Activated CD4-positive, alpha-beta T cell treated with anti-CD3 and anti-CD28 coated beads, Interleukin-2, Interleukin-6, amounts not matched to agents 100 ng/mL and 50 ng/mL, durations not matched to agents 16 hours and 8 hours (primary cell): ENCODE results near the gene CTSW.

ENCODE experiments used
- DNase-seq: peaks from one replicate; pipeline ENCODE4 v3.0.0-alpha.2; 2020

CTSW gene

DNA sequence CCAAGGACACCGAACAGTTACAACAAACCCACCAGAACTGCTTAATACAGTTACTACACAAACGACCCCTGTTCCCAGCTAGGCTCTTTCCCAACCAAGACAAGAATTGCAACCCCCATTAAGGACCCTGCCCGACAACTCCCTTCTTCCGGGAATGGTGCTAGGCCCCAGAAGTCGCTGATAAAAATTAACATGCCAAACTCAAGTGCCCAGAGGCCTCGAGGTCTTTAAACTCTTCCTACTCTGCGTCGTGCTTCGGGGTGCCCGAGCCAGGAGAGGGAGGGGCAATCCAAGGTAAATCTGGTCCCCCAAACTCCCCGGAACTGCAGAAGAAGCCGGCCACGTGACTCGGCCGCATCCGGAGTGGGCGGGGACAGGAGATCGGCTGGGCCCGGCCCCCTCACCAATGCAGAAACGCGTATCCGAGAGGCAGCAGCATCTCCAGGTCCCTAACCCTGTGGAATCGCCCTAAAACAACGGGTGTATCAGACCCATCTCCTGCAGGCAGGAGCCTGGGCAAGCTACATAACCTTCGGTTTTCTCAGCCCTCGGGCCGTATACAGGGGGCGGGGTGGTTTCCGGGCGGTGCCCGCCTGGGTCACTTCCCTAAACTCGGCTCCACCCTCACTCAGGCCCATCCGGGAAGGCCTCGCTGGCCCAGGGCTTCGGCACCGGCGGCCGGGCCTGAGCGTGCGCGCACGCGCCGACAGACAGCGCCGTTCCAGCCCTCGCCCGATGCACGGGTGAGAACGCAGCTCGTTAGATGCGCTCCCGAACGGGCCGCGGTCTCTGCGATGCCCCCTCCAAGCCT is 22.7 kb upstream of the CTSW start:
- DNase-seq, result peak; percentile 88

DNA sequence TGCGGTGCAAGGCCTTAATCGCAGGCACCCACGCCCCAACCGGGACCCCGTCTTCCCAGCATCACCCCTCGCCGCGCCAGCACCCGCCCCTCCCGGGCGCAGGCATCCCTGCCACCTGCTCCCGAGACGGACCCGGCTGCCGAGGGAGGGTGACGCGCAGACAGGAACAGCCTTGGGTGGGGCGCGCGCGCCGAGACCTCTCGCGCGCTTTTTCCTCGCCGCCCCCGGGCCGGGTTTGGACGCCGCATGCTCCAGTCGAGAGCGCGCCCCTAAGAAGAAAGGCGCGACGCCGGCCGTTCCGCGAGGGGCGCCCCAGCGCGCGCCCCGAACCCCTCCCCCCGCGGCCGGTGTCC is 22.2 kb upstream of the CTSW start:
- no peak for DNase-seq

DNA sequence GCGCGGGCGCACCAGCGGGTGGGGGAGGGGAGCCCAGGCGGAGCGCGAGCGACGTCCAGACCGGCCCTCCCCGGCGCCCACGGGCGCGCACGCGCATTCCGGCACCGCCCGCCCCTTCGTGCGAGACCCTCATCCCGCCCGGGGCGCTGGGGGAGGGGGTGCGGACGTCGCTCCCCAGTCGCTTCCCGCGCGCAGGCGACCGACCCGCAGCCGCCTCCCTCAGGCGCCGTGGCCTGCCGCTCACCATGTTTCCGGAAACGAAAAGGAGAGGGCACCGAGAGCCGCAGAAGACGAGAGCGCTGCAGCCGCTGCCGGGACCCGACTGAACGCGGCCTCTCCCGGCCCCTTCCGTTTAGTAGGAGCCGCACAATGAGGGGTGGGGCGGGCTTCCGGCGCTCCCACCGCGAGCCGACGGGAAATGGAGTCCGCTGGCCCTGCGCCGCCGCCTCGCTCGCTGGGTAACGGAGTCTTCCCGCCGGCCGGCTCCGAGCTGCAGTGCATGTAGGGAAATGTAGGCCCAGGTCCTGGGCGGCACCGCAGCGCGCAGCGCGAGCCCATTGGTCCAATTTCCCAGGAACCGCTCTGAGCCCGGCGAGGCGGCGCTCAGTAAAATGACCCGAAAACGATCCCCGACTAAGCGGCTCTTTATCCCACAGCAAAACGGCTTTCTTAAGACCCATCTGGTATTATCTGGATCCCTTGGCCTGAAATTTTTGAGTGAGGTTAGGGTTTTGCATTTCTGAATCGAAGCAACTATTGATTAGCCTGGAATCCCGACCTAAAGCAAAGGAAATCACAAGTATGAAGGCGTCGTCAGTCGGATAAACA is 21.6 kb upstream of the CTSW start, which contains the start of gene CFL1:
Gene CFL1 (minus strand): TSS at position 328 of the 828 bp plus-strand sequence. CDS start 81 bp downstream, at position 247.
- peak; percentile 99 for DNase-seq

DNA sequence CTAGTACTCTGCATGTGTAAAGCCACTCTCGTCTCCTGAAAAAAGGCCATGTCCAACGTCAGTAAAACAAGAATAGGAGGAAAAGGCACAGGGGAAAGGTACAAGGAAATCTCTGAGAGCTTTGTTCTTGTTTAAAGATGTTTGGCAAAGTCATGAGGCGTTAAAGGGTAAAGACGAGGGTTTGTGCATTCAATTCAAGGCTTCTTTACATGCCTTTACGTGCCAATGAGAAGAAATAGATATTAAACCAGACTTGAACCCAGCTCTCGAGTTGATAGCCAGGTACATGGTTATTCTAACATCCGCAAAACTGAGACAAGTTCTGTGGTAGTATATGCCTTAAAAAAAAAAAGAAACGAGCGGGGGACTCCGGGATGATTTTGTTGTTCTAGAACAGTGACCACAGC is 21.0 kb upstream of the CTSW start:
- DNase-seq, result no peak

DNA sequence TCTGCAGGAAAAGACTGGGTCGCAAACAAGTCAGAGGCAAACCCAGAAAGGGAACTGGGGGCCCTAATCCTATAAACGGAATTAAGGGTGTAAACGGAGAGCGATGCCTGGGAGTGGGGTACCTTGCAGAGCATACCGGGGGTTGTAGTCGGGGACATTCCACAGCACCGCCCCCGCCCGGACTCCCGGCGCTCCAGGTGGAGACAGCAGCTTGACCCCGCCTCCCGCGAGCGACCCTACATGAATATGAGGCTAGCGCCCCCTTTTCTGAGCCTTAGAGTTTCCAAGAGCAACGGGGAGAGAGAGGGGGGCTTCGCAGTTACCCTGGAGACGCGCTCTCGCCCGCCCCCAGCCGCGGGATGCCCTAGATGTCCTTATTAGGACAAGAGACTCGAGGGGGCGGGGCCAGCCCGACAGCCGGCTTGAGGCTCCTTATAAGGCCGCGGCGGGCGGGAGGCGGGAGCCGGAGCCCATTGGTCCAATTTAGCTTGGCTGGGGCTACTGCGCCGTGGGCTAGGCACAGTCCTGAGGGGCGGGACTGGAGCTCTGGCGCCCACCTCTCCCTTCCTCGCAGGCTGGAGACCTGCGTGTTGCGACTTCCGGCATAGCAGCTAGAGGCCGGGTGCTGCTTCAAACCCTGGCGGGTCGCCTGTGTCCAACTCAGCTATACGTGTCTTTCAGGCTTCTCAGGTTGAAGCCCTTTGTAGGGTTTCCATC is 20.4 kb upstream of the CTSW start:
- peak; percentile 99 for DNase-seq

DNA sequence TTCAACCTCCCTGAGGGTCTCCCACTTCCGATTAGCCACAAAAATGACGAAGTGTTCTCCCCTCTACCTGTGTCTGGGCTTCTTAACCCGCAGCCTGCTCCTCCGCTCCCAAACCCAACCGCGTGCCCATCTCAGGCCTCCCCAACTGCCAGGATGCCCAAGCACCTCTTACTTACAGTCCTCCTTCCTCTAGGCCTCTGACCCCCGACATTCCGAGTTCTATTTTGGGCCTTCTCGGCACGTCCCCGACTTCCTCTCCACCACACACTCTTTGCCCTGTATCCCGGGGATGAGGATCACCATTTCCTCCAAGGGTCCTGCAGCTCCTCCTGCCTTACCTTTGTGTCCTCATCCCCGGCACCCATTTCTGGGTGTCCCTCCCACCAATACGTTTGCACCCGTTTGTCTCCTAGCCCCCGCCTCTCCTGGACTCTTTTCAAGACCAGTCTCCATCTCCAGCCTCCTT is 19.8 kb upstream of the CTSW start:
- no peak for DNase-seq

DNA sequence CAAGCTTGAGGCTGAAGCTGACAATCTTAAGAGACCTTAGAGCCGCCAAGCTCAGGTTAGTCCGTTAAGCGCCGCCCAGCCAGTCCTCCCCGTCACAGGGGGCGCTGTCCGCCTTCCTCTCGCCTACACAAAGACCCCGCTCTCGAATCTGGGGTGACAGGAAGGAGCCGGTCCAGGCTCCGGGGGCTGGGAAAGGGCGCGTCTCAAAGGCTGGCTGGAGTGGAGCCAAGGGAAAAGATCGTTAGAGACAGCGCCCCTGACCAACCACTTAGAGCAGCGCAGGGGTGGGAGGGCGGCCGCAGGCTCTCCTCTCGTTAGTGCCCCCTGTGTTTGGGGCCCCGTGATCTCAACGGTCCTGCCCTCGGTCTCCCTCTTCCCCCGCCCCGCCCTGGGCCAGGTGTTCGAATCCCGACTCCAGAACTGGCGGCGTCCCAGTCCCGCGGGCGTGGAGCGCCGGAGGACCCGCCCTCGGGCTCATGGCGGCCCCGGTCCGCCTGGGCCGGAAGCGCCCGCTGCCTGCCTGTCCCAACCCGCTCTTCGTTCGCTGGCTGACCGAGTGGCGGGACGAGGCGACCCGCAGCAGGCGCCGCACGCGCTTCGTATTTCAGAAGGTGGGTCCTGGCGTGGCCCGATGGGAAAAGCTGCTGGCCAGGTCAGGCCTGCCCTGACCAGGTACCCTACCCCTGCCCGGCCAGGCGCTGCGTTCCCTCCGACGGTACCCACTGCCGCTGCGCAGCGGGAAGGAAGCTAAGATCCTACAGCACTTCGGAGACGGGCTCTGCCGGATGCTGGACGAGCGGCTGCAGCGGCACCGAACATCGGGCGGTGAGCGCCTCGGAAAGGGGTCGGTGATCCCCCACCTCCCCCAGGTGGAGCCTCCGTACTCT is 19.1 kb upstream of the CTSW start, which contains the start of gene MUS81:
Gene MUS81 (plus strand): TSS at position 156 of the 887 bp plus-strand sequence. CDS start 321 bp downstream, at position 477.
- peak; percentile 97 for DNase-seq

DNA sequence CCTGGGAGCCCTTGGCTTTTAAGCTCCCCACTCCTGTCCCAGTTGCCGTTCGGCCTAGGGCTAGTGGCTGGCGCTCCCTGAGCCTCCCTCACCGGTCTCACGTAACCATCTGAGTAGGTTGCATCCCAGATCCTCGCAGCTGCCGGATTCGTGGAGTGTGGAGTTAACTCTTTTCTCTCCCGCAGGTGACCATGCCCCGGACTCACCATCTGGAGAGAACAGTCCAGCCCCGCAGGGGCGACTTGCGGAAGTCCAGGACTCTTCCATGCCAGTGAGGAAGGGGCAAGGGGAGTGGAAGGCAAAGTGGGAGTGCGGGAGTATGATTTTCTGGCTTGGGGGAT is 18.5 kb upstream of the CTSW start:
- no peak for DNase-seq

DNA sequence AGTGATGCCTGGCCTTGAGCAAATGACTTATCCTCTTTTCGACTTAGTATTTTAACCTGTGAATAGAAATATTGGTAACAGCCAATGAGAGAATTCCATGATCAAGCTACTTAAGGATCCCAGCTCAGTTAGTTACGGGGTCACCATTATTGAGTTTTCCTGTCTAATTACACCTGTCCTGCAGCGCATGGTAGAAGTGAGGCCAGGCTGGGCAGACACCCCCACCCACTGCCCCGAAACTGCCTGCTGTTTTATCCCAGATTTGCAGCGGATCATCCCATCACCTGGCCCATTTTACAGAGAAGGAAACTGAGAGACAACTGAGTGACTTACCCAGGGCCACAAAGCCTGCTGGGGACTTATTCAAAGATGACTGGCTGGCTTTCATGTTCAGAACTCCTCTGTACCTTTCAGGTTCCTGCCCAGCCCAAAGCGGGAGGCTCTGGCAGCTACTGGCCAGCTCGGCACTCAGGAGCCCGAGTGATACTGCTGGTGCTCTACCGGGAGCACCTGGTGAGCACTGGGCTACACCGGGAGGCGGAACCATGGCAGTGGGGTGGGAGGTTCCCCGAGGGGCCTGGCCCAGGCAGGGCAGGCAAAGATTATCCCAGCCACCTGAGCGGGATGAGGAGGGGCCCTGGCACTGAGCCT is 18.0 kb upstream of the CTSW start:
- DNase-seq, result no peak

DNA sequence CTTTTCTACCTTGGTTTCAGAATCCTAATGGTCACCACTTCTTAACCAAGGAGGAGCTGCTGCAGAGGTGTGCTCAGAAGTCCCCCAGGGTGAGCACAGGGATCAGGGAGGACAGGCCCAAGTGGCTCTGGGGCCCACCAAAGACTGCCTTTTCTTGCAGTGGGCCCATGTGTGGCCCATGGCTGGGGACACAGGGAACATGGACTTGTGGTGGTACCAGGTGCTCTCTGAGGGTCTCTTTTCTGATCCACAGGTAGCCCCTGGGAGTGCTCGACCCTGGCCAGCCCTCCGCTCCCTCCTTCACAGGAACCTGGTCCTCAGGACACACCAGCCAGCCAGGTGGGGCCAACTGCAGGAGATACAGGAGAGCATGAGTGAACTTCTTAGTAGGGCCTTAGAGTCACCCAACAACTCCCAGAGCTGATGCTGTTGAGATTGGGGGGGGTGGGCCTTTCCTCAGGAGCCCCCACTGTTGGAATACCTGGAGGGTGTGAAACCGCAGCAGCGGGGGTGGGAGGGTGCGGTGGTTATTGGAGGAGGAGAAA is 17.4 kb upstream of the CTSW start:
- no peak for DNase-seq

DNA sequence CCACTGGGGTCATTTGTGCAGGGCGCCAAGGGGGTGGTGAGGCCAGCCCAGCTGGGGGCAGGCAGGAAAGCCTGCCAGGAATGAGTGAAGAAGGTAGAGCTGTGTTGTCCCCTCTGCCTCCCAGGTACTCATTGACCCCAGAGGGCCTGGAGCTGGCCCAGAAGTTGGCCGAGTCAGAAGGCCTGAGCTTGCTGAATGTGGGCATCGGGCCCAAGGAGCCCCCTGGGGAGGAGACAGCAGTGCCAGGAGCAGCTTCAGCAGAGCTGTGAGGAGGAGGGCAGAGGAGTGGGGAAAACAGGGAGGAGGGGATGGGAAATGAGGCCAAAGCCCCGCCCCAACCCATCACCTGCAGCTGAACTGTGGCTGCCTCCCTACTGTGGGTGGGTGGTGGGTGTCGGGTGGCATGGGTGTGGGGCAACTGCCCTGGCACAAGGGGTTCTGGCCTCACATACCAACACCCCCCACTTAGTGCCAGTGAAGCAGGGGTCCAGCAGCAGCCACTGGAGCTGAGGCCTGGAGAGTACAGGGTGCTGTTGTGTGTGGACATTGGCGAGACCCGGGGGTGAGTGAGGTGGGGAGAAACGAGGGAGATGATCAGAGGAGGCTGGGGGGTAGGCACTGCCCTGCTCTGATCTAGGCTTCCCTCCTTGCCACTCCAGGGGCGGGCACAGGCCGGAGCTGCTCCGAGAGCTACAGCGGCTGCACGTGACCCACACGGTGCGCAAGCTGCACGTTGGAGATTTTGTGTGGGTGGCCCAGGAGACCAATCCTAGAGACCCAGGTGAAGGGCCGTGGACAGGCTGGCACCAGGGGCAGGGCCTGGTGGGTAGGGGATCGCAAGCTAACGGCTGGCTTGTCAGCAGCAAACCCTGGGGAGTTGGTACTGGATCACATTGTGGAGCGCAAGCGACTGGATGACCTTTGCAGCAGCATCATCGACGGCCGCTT is 16.4 kb upstream of the CTSW start:
- DNase-seq, result no peak

DNA sequence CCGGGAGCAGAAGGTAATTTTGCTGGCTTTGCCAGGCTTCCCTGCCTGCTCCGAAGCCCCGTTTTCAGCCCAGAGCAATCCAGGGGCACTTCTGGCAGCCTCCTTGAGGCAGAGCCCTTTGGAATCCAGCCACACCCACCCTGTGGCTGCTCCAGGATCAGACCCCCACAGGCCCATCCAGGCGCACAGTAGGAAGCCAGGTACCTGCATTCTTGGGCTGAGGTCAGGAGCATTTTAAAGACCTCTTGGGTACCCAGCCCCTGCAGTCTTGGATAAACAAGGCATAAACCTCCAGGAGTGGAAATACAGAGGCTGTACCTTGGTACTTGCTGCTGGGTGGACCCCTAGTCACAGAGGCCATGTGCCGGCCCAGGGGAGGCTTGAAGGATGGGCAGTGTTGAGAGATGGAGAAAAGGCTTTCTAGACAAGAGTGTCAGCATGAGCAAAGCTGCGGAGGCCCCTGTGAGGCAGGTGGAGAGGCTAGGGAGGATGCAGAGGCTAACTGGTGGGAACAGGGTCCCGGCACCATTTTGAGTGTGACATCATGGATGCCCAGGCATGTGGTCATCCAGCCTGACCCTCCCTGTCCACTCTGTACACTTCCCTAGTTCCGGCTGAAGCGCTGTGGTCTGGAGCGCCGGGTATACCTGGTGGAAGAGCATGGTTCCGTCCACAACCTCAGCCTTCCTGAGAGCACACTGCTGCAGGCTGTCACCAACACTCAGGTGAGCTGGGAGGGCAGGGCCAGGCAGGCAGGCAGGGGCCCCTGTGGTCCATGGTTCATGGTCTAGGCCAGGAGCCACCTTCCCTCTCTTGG is 15.5 kb upstream of the CTSW start:
- DNase-seq, result no peak

DNA sequence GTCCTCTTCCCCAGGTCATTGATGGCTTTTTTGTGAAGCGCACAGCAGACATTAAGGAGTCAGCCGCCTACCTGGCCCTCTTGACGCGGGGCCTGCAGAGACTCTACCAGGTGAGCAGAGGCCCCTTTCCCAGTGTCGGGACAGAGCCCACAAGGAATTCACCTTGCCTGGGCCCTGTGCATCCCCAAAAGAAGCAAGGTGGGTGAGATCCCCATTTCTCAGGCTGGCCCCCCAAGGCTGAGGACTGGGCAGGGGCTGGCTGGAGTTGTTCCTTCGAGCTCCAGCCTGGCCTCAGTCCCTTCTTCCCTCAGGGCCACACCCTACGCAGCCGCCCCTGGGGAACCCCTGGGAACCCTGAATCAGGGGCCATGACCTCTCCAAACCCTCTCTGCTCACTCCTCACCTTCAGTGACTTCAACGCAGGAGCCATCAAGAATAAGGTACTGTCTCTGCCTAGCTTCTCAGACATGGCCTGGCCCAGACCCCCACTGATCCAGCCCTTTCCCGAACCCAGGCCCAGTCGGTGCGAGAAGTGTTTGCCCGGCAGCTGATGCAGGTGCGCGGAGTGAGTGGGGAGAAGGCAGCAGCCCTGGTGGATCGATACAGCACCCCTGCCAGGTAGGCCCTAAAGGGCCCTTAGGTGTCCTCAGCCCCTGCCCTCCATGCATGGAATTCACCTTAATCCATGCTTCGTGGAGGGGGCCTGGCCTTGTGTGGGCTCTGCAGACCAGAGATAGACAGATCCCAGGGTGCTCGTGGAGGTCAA is 14.7 kb upstream of the CTSW start:
- no peak for DNase-seq

DNA sequence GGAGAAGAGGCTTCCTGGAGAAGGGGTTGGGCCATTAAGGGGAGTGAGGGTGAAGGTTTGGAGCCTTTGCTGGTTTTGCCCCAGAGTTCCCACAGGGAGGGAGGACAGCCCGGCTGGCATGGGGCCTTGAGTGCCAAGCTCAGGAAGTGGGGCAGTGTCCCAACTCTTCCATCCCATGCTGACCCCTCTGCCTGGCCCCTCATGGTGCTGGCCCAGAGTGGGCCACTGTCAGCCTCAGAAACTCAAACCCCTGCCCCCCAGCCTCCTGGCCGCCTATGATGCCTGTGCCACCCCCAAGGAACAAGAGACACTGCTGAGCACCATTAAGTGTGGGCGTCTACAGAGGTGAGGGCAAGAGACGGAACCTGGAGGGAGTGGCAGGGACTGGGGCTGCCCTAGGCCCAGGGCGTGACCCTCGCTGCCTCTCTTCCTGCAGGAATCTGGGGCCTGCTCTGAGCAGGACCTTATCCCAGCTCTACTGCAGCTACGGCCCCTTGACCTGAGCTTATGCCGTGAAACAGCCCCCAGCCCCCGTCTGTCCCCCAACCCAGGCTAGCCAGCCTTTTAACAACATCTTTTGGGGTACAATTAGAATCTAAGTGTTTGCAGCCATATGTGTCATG is 14.0 kb upstream of the CTSW start:
- no peak for DNase-seq

DNA sequence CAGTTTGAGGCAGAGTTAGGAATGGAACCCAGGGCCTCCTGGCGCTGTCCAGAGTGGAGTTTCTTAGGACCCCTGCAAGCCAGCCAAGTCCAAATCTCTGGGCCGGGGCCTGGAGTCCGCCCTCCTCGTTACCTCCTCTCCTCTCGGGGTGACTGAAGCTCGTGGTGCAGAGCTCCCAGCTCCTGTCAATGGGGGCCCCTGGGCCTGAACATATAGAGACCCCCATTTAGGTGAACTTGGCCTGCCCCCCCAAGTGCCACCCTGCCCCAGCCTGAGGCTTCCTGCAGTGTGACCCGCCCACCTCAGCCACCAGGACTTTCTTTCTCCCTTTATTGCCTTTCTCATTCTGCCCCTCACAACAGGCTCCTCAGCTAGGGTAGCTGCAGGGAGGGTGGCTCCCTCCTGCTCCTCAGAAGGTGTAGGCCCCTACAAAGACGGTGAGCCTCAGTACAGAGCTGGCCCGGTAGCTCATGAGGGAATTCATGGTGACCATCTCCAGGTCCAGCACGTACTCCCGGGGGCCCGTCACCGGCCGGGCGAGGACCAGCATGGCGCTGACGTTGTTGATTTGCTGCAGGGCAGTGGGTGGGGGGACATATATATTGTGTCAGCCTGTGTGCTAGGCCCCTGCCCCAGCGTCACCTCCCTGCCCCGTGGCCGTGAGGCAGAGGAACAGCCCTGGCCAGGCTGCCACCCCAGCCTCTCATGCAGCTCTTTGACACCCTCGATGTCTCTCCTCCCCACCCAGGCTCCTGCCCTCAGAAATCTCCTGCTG is 12.9 kb upstream of the CTSW start:
- no peak for DNase-seq

DNA sequence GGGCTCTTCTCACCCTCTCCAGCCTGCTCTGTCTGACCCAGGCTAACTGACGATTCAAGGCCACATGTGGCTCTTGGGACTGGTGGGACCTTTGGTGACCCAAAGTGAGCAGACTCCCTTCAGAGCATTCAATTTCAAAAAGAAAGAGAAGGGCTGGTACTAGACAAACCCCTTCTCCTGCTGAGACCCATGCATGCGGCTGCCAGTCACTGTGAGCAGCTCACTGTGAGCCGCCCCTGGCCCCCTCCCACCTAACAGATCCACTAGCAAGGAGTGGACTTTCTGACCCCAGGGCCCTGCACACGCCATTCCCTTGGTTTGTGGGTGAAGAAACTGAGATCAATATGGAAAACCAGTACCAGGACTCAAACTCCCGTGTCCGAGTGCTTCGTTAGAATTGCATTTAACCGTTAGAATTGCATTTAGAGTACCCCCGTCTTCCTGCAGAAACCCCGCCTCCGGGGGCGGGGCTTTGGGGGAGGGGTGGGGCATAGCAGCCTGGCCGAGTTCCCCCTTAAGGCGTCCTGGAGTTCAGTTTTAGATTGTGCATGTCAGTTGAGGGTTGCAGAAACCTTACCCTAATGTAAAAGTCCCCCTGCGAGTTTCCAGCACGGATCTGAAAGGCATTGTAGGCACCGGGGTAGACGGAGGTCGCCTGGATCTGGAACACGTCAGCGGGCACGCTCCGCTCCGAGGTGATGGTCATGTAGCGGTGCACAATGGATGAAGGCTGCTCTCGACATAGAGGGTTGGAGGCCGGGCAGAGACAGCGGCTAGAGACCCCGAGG is 12.2 kb upstream of the CTSW start:
- no peak for DNase-seq
